RPMI7951 (cell line): Measurements from ENCODE around the gene FILIP1L. TPM values are rescaled to one million over a fixed set of nuclear protein-coding genes. Genes with fewer than 3 reads are reported as not detected.
A peak's percentile ranks its signal among the peaks of the same experiment; 100 is the strongest.

Experiments
- DNase-seq: peaks from one replicate; pipeline ENCODE4 v3.0.0-alpha.2; 2012; ENCODE audit warnings: low read depth
- total RNA-seq: library from RNA; depleted of rRNA; stranded (reverse); fragments of >200 nt; shearing (Covaris generic); gene quantifications from 2 replicates; pipeline ENCODE4 v1.2.3, GENCODE V29; 2014

The FILIP1L gene
- total RNA-seq, 1 experiment from 2014 or later, result not detected

DNA sequence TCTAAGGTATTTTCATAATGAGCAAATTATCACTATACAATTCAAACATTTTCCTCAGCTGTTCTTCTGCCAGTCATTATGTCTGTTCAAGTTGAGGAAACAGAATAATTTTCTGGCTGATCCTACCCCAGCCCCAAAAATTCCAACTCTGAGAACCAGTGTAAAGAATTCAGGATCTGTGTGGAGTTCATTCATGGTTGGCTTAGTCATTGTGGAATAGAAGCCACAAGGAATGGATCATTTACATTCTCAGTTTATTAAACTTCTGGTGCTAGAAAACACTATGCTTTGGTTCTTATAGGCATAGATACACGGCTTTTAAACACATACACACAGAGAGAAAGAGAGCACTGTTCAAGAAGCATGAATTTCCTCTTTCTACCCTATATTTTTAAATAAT lies 162.0 kb downstream of the FILIP1L start:
- DNase-seq, result peak; percentile 79

DNA sequence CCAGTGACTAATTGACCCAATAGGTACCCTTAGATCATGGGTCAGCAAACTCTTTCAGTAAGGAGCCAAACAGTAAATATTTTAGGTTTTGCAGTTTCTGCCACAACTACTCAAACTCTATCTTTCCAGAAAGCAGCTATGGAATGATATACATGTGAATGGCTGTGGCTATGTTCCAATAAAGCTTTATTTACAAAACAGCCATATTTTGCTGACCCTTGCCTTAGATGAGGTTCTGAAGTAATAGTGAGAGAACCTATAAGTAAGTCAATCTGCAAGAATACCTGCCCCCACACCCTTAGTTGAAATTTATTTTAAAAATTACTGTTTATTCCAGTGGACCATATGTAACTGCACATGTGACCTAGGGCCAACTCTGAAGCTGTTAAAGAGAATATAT lies 162.6 kb downstream of the FILIP1L start:
- DNase-seq, result no peak

DNA sequence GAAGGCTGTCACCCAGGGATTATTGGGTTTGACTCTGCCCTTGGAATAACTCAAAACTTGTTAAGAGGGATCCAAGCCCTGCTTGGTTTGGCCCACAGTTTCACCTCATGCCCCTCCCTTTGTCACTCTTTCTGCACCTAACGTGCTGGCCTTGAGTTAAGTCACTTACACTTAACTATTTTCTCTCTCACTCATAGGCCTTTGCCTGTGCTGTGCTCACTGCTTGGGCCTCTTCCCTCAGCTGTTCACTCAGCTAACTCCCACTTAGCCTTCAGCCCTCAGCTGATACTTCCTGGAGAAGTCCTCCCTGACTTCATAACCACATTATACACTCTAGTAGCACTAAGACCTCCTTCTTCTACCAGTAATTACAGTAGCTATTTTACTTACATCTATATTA lies 163.4 kb downstream of the FILIP1L start:
- DNase-seq, result no peak

DNA sequence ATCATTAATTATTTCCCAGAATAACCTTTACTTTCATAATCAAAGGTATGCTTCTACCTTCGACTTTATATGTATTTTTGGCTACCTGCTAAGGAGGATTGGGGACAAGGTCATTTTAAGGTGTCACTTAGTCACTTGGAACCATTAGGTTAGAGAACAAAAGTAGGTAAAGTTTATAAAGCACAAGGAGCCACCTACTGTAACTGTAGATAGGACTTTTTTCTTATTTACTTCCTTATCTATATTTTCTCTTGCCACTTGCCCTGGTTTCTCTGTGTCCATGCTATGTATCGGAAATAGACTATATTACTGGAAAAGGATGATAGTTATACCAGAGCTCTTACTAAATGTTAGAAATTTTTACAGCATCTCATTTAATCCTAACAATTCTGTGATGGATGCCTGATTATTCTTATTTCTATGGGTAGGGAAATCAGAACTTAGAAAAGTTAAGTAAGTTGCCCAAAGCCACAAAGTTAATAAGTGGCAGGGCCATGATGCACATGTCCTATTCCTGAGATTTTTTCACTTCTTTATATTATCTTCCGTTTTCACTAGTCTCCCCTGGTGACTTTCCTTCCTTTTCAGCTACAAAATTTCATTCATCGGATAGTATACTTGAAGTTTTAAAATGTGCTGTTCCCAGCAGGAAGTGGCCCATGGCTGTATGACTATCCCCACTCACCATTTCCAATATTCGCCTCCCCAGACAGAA lies 164.2 kb downstream of the FILIP1L start:
- no peak for DNase-seq

DNA sequence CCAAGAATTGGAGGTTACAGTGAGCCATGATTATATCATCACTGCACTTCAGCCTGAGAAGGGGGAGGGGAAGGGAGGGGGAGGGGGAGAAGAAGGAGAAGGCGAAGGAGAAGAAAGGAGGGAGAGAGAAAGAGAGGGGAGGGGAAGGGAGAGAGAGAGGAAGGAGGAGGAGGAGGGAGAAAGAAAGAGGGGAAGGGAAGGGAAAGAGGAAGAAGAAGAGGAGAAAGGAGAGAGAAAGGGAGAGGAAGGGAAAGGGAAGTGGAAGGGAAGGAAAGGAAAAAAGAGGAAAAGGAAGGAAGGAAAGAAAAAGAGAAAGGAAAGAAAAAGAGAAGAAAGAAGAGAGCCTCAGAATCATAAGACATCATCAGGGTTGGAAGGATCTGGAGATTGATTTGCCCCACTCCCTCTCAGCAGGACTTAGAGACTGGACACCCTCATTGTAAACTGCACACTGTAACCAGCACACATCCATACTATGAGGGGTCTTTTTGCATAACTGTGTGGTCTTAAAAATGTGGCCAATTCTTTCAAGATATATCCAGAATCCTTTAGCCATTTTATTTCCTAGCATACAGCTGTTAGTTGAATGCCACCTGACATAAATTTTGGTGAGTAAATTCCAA lies 165.7 kb downstream of the FILIP1L start:
- no peak for DNase-seq

DNA sequence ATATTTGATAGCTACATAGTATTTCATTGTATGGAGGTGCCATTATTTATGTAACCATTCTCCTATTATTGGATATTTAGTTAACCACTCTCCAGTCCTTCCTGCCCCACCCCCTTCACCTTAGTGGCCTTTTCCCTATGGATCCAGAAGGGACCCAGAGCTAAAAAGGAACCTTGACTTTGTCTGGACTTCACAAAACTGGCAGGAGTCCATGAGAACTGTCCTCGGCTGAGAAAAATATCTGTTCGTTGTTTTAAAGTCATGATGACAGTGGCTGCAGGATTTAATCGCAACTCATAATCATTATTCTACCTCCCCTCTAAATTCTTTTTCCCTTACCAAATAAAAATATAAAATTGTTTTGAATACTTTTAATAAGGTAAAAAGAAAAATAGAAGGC lies 166.9 kb downstream of the FILIP1L start:
- DNase-seq, result no peak

DNA sequence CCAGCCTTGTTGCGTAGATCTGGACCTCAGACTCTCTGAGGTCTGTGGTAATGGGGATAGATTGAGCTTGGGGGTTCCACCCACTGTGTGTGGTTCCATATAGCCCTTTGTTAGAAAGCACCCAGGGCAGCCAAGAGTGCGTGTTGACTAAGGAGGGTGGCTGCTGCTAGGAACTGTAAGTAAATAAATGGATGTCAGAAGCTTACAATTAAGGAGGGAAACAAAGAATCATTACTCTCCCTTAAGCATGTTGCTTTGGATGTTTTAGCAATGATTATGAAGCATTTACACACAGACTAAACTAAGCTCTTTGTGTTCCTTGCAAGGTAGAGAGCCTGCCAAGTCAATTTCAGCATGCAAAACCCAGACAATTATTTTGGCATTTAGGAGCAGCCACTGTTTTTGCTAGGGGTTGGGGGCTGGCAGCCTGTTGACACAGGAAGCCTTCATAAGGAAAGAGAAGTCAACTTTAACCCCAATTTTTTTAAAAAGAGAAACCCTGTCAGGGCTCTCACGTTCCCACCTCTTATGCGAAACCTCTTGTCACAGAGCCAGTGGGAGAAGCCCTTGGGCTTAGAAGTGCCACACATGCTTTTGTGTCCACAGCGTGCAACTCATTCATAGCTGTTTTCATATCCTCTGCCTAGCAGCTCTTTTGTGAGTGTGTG lies 168.8 kb downstream of the FILIP1L start:
- peak; percentile 71 for DNase-seq

DNA sequence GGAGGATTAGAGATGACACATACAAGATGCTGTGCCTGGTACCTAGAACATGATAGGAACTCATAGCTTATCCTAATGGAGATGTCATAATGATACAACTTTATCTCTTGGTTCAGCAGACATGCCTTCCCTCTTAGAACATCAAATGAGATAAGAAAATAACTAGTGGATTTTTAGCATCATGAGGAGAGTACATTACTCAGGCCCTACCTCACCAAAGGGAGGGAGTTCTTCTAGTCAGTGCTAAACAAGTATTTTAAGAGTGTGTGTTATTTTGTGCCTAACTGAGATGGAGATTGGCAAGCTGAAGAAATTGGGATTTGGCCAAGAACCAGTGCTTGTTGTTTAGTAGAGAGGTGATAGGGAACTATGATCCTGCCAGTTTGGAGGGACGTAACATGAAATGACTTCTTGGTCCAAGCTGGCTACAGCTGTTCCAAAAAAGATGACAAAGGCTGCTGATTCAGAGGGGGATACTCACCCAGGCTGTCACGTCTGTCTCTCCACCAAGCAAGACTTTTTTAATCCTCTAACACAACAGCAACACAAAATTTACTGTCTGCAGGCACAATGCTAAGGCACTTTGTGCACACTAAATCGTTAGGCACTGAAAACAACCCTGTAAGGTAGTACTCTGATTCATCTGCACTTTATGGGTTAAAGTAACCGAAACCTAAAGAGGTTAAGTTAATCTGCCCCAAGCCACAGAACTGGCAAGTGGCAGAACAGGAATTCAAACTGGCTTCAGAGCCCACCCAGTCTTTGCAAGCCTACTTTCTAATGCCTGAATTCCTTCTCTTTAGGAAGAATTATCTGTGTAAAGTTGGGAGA lies 170.2 kb downstream of the FILIP1L start:
- DNase-seq, result no peak

DNA sequence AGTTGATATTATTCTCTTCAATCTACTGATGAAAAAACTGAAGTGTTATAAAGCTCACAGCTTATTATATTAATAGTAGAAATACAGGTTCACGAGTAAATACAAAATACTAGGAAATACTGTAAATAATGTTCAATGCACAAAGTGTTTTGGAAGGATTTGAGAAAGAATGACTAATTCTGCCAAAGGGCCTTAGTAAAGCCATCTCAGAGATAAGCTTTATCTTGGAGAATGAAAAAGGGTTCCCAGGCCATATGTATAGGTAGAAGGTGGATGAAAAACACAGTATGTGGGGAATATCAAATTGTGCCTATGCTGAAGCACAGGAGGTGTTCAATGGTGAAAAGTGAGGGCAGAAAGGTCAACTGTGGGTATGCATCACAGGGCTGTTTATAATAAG lies 173.1 kb downstream of the FILIP1L start:
- DNase-seq, result no peak

DNA sequence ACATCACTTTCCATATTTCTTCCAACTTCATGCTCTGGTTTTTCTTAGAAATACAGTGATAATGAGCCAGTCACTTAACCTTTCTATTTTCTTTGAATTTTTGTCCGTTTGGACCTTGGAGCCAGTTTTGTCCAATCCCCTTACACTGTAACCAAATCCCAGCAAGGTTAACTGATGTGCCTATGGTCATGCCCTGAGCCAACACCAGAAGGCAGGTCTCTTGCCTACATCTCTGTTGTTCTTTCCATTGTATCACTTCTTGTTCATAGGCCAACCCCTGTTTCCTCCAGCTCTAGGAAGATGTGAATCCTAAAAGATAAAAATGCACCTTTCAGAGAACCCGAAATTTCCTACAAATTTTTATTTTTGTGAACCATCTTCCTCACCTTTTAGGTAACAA lies 174.0 kb downstream of the FILIP1L start:
- no peak for DNase-seq

DNA sequence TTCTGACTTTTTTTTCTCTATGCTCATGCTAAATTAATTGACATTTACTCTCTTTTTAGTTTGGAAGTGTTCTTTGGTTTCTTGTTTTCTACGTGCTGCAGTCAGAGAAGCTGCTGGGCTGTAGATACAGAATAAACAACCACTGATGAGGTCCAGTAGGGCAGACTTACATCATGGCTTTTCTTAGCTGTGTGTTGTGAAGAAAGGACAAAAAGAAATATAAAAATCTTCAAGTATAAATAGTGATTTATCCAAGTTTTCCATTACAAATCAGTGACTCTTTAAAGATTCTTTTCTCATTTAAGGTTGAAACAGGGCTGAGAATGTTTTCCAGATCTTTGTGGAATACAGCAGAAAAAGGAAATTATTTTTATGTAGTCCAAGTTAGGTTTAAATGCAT lies 174.4 kb downstream of the FILIP1L start:
- no peak for DNase-seq

DNA sequence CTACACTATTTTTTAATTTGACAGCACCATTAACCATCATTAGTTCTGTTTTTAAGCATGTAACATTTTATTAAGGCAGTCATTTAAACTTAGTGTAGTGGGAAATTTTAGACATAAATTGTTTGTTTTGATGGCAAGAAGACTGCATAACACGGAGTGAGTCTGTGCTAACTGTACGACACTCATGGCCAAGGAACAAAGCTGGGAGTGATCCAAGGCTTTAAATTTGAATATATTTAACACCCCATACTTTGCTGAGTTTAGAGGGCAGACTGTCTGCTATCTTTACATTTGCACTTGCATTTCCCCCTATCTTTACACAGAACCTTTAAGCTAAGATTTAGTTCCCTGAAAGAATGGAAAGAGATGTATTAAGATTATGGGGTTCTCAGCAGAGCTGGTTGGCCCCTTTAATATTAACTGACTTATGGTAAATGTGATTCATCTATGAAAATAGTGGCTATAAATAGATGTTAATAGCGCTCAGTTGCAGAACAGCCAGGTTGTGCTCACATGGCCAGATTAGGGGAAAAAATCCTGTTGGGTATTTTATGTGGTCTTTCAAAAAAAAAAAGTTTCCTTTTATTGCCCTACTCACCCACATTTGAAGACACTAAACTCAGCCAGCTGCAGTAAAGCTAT lies 175.9 kb downstream of the FILIP1L start:
- peak; percentile 51 for DNase-seq

DNA sequence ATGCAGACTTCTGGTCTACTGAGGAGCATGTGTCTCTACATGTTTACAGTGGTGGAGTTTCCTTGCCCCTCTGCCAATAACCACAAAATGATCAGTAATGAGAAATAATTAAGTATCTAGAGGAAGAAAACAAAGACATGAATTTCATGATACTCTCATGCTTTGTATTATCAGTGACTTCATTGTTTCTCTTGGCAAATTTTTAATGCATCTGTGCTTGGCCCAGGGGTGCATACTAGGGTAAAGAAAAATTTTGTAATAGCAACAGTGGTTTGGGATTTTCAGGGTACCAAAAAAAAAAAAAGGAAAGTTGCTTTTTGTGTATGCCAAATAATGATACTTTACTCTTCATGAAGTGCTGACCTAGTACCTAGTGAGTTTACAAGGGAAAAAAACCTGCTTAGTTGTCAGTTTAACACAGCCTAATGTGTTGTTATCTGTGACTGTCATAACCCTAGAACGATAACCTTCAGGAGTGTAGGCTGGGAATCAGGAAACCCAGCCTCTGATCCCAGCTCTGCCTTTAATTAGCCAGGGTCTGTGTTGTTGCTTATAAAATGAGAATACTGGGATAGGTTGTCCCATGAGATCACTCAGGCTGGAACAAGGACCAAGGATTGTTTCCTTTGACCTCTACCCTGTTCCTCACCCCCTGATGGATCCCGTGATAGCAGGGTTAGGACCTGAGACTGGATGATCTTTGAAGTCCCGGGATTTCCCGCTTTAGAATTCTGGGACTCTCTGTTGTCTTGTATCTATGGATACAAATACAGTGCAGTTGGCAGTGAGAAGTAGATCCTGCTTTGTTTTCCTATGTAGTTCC lies 179.1 kb downstream of the FILIP1L start:
- DNase-seq, result no peak

DNA sequence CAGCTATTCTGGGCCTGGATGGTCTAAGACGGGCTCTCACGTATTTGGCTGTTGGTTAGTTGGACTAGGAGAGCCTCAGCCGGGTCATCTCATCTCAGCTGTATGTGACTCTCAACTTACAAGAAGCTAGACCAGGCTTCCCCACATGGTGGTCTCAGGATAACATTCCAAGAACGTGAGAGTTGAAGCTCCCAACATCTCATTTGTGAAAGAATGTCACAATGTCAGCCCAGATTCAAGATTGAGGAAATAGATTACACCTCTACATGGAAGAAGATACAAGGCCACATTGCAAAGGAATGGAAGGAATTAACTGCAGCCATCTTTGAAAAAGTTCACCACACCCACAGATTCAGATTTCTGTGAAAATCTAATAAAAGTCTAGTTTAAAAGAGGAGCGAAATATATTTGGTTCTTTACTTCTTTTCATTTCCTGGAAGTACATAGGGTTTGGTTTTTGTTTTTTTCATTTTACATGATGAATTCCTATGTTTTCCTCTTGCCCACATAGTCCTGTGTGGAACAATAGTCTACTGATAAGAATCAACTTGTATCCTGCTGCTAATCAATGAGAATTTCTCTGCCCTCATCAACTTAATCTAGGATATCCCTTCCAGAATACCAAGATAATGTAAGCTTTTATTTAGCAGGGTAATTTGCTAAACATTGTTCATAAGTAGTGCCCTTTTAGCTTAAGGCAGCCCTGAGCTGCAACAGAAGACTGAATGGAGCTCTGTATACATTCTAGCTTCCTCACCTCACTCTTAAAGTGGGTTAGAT lies 180.1 kb downstream of the FILIP1L start:
- DNase-seq, result no peak

DNA sequence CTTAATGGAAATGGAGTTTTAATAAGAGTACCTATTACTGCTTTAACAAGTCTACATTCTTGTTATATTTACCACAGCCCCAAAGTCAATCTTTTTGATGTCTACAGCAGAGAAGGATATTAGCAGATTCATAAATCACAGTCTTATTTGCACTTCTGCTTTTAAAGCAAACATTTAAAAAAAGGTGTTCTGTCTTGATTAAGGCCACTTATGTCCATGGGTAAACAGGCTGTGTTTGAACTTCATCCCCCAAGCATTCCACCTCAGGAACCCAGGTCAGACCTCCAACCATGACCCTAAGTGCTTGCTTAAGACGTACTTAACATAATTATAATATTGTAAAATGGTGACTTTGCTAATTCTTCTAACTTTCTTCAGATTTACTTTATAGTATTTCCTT lies 183.2 kb downstream of the FILIP1L start:
- no peak for DNase-seq

DNA sequence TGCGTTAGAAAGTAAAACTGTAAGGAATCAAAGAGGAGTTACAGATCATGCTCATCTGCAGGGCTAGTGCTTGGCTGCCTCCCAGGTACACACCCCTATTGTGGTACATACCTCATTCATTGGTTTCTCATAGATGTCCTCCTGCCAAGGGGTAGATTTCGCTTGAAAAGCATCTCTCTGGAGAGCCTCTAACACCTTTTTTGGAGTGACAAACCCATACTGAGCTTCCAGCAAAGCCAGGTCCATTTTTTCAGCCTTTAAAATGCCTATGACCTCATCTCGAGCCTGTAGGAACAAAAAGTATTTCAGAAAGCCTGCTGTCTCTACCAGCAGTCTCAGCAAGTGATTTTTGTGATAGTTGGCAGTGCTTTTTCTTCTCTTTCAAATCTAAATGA lies 184.6 kb downstream of the FILIP1L start:
- peak; percentile 50 for DNase-seq

DNA sequence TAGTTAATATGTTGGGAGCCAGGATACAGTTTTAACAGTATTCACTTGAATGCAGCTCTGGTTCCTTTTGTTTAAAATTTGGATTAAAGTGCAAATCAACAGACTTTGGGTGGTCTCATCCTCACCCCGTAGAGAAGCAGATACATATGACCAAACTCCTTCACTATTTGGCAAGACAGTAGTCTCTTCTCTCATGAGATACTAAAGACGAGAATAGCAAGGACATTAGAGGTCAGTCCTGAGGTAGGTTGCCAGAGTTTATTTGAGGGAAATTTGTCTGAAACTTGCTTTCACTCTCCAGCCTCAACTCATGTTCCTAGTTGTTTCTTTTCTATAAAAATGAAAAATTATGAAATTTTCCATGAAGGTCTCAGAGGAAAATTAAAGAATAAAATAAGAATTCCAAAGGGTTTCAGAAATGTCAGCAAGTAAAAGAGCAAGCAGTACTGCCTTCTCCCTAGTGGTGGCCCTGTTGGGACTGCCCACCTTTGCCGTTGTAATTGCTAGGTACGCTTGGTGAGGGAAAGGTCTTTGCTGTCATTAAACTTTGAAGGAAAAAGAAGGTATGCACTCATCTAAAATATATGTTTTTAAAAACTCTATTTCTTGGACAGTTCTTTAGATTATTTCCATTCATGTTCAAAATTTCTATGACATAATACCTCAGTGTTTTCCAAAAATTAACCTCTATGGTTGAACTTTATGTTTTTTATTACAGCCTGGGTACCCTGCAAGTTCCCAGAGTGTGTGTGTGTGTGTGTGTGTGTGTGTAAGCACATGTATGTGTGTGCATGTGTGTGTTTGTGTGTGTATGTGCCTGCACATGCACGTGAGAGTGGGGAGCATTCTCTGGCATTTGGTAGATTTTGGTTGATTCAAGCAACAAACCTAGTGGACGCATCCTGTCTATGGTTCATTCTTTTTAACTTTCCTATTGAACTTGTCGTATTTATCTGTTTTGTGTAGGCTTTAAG lies 185.2 kb downstream of the FILIP1L start:
- no peak for DNase-seq

DNA sequence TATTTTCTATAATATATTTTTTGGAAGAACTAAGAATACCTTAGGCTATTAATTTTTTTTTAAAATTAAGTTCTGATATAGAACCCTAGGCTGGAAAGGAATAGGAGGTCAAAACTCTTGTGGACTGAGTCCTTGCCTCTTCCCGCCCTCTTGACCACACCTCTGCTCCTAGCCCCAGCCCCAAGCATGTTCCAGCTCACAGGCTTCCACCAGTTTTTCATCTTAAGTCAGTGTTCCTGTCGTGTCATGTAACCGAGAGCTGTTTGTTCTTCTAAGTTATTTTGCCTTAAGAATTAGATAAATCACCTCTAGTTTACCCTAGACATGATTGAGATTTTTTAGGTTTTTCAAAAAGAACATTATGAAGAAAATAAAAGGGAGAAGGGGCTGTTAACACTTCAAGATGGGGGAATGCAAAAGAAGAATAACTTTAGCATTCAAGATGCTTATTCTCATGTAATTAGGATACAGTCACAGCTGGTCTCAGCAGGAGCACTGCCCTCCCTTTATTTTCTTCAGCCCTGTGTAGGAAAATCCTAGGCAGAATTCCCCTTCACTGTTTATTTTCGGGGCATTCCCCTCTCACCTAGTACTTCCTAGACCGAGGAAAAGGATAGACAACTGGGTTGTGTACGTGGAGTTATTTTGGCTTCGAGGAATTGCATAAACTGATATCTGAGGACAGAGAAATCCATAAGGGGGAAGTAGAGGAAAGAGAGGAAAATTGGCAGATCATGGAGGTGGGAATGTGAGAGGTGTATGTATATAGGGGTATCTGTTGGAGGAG lies 186.4 kb downstream of the FILIP1L start:
- no peak for DNase-seq
